ENCODE results near the gene DOK3. TPM values are rescaled to one million over a fixed set of nuclear protein-coding genes. Genes with fewer than 3 reads are reported as not detected.

The DOK3 gene
- total and polyA plus RNA-seq, 10 of the 15 experiments (the other 5 are each of a cell fraction or from before 2014, with no cell fraction given), result 6.6 to 107 (median 52.1) TPM

DNA sequence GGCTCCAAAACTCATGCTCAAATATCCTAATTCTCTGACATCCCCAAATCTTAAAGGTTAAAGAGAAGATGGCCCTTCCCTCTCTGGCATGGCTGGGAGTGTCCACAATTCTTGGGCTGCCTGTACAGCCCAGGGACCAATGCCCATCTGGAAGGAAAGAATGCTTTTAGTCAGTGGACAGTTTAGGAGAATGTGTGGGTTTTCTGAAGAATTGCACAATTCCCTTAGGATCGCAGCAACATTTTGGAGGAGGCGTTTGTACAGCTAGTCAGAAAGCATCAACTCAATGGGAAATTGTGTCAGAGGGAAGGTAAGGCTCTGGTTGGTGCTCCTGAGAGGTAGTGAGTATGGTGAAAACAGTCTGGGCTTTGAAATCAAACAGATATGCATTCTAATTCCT is 29.8 kb upstream of the DOK3 start:
- H2AFZ ChIP-seq (ENCODE audit: control insufficient read depth, low read depth, low read length), result no peak overlapping the region
- FAIRE-seq (no peak), DNase-seq (ENCODE audit: low read depth, low spot score) (no peak), ATAC-seq (no peak)
- no peaks in the 10 kb centered on the region; the same call in 1 of the 2 replicates for H3K79me2 ChIP-seq (ENCODE audit: control insufficient read depth, insufficient read depth, low read length)
- ChIA-PET CTCF (no interaction called here), RAD21 (ENCODE audit: unreplicated experiment) (no interaction called here), SMC1A (ENCODE audit: uncharacterized antibody, unreplicated experiment) (interaction anchor here (1.4 kb wide), 1 partner anchor 9 kb away, joined by 4 read pairs; no protein-coding TSS in a partner anchor), POLR2A (no interaction called here)
- intact Hi-C loops (cut with micrococcal nuclease; ENCODE audit: unreplicated experiment), result no loop called here
- no TSS peak for BruUV-seq (replicated peaks)
- TF ChIP-seq FOXM1 (IDR thresholded peaks at IDR 0.05; ENCODE audit: low read depth, low read length) (no peak), SUZ12 (IDR thresholded peaks at IDR 0.05; ENCODE audit: unreplicated experiment) (no peak)
- H3K4me2 ChIP-seq (ENCODE audit: control insufficient read depth, insufficient read depth), result no peak overlapping the region
- no peaks in the 10 kb centered on the region for H3K9me3 ChIP-seq (replicated peaks; ENCODE audit: control insufficient read depth, insufficient read depth, low read length)
- H3K9ac ChIP-seq (ENCODE audit: control insufficient read depth, insufficient read depth, low read length), result no peak overlapping the region
- WGBS (ENCODE audit: insufficient coverage, insufficient replicate concordance, low lambda C conversion rate, missing lambda C conversion rate), result 95% methylated on average over 2 of the region's 2 CpGs
- no peaks in the 10 kb centered on the region for H3K4me1 ChIP-seq (ENCODE audit: control insufficient read depth, insufficient read depth, low read length)
- no peak overlapping the region for H3K27ac ChIP-seq (ENCODE audit: control insufficient read depth, insufficient read depth)
- H4K20me1 ChIP-seq (ENCODE audit: control insufficient read depth, insufficient read depth), result no peaks in the 10 kb centered on the region
- H3K4me3 ChIP-seq, result no peak overlapping the region
- H3K27me3 ChIP-seq (replicated peaks in 1 of 2; ENCODE audit: control insufficient read depth in 2 of 2, insufficient read depth in 2 of 2, low read length in 1 of 2), result no peaks in the 10 kb centered on the region
- in situ Hi-C loops (cut with MboI), result no loop called here
- H3K36me3 ChIP-seq (ENCODE audit: control insufficient read depth in 2 of 2, insufficient read depth in 2 of 2, low read length in 1 of 2), result peaks cover 11 to 14% of the 10 kb centered on the region in 2 experiments

DNA sequence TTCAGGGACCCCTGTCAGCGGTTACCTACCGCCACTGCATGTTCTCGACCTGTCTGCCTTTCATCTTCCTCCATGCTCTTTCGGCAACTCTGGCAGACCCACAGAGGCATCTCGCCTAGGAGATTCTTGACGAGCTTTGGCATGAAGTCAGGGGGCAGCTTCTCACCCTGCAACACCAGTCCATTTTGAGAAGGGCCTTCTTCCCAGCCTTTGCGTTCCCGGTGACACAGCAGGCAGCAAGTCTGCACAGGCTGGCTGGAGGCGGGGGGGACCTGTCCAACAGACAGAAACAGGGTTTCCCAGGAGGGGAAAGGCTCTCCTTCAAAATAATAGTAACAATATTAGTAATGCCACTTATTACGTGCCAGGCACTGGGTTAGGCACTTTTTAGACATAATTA is 29.2 kb upstream of the DOK3 start:
- ChIA-PET POLR2A (no interaction called here), SMC1A (ENCODE audit: uncharacterized antibody, unreplicated experiment) (interaction anchor here (1.4 kb wide), 1 partner anchor 10 kb away, joined by 4 read pairs; no protein-coding TSS in a partner anchor), RAD21 (ENCODE audit: unreplicated experiment) (no interaction called here), CTCF (no interaction called here)
- Histone ChIP-seq H3K4me3 (no peak overlapping the region), H3K27ac (ENCODE audit: control insufficient read depth, insufficient read depth) (no peak overlapping the region), H3K36me3 (ENCODE audit: control insufficient read depth in 2 of 2, insufficient read depth in 2 of 2, low read length in 1 of 2) (peaks cover 11 to 15% of the 10 kb centered on the region in 2 experiments), H3K4me1 (ENCODE audit: control insufficient read depth, insufficient read depth, low read length) (no peaks in the 10 kb centered on the region), H3K9ac (ENCODE audit: control insufficient read depth, insufficient read depth, low read length) (no peak overlapping the region), H4K20me1 (ENCODE audit: control insufficient read depth, insufficient read depth) (no peaks in the 10 kb centered on the region), H3K27me3 (replicated peaks in 1 of 2; ENCODE audit: control insufficient read depth in 2 of 2, insufficient read depth in 2 of 2, low read length in 1 of 2) (no peaks in the 10 kb centered on the region), H3K9me3 (replicated peaks; ENCODE audit: control insufficient read depth, insufficient read depth, low read length) (no peaks in the 10 kb centered on the region), H3K4me2 (ENCODE audit: control insufficient read depth, insufficient read depth) (no peak overlapping the region), H2AFZ (ENCODE audit: control insufficient read depth, low read depth, low read length) (no peak overlapping the region), H3K79me2 (ENCODE audit: control insufficient read depth, insufficient read depth, low read length) (no peaks in the 10 kb centered on the region; the same call in 1 of the 2 replicates)
- no peak for FAIRE-seq
- ATAC-seq, result no peak
- no TSS peak for BruUV-seq (replicated peaks)
- DNase-seq (ENCODE audit: low read depth, low spot score), result no peak
- 85% methylated on average over 10 of the region's 10 CpGs for WGBS (ENCODE audit: insufficient coverage, insufficient replicate concordance, low lambda C conversion rate, missing lambda C conversion rate)
- intact Hi-C loops (cut with micrococcal nuclease; ENCODE audit: unreplicated experiment), result no loop called here
- in situ Hi-C loops (cut with MboI), result no loop called here
- TF ChIP-seq GABPA (IDR thresholded peaks at IDR 0.05; ENCODE audit: low read depth), result no peak
- TF ChIP-seq, protein P1, sequence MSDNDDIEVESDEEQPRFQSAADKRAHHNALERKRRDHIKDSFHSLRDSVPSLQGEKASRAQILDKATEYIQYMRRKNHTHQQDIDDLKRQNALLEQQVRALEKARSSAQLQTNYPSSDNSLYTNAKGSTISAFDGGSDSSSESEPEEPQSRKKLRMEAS (IDR thresholded peaks at IDR 0.05; ENCODE audit: low read depth, low read length), result no peak
- TF ChIP-seq NFIC (IDR thresholded peaks at IDR 0.05; ENCODE audit: low read depth, low read length), result no peak
- no peak for TF ChIP-seq MTA3 (IDR thresholded peaks at IDR 0.05; ENCODE audit: borderline replicate concordance, low read length)
- no peak for TF ChIP-seq CBX3 (IDR thresholded peaks at IDR 0.05; ENCODE audit: borderline replicate concordance, low read depth)
- TF ChIP-seq, protein P2, sequence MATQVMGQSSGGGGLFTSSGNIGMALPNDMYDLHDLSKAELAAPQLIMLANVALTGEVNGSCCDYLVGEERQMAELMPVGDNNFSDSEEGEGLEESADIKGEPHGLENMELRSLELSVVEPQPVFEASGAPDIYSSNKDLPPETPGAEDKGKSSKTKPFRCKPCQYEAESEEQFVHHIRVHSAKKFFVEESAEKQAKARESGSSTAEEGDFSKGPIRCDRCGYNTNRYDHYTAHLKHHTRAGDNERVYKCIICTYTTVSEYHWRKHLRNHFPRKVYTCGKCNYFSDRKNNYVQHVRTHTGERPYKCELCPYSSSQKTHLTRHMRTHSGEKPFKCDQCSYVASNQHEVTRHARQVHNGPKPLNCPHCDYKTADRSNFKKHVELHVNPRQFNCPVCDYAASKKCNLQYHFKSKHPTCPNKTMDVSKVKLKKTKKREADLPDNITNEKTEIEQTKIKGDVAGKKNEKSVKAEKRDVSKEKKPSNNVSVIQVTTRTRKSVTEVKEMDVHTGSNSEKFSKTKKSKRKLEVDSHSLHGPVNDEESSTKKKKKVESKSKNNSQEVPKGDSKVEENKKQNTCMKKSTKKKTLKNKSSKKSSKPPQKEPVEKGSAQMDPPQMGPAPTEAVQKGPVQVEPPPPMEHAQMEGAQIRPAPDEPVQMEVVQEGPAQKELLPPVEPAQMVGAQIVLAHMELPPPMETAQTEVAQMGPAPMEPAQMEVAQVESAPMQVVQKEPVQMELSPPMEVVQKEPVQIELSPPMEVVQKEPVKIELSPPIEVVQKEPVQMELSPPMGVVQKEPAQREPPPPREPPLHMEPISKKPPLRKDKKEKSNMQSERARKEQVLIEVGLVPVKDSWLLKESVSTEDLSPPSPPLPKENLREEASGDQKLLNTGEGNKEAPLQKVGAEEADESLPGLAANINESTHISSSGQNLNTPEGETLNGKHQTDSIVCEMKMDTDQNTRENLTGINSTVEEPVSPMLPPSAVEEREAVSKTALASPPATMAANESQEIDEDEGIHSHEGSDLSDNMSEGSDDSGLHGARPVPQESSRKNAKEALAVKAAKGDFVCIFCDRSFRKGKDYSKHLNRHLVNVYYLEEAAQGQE (IDR thresholded peaks at IDR 0.05; ENCODE audit: low read depth, low read length), result no peak
- no peak for TF ChIP-seq PAX5 (IDR thresholded peaks at IDR 0.05; ENCODE audit: borderline replicate concordance, low read depth, low read length)
- no peak for TF ChIP-seq TARDBP (IDR thresholded peaks at IDR 0.05; ENCODE audit: borderline replicate concordance)
- TF ChIP-seq, protein P3, sequence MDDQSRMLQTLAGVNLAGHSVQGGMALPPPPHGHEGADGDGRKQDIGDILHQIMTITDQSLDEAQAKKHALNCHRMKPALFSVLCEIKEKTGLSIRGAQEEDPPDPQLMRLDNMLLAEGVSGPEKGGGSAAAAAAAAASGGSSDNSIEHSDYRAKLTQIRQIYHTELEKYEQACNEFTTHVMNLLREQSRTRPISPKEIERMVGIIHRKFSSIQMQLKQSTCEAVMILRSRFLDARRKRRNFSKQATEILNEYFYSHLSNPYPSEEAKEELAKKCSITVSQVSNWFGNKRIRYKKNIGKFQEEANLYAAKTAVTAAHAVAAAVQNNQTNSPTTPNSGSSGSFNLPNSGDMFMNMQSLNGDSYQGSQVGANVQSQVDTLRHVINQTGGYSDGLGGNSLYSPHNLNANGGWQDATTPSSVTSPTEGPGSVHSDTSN (IDR thresholded peaks at IDR 0.05; ENCODE audit: insufficient replicate concordance, low read depth, low read length), result no peak
- no peak for TF ChIP-seq SMAD1 (IDR thresholded peaks at IDR 0.05; ENCODE audit: low read depth, partially characterized antibody)
- TF ChIP-seq DPF2 (IDR thresholded peaks at IDR 0.05), result no peak

Measured in GM12878 (cell line).